Mucosa of rectum (tissue), 2 donors: ENCODE results near the gene ANKRD6.

Experiments
- H3K27ac ChIP-seq, 2 donors: one replicate each; pipeline ENCODE4 v1.7.0; 2013; ENCODE audit warnings: inconsistent platforms in 2 of 2, low read depth in 2 of 2, low read length in 2 of 2
- H3K27me3 ChIP-seq, 2 donors: one replicate each; pipeline ENCODE4 v1.7.0; 2013; ENCODE audit warnings: low read length in 2 of 2; ENCODE audit not compliant: control insufficient read depth in 2 of 2, insufficient read depth in 2 of 2
- H3K36me3 ChIP-seq, 2 donors: one replicate each; pipeline ENCODE4 v1.7.0; 2013; ENCODE audit warnings: low read length in 2 of 2; ENCODE audit not compliant: control insufficient read depth in 2 of 2, insufficient read depth in 2 of 2
- H3K4me1 ChIP-seq, 2 donors: one replicate each; pipeline ENCODE4 v1.7.0; 2013; ENCODE audit warnings: low read length in 2 of 2, mild to moderate bottlenecking in 1 of 2; ENCODE audit not compliant: control insufficient read depth in 2 of 2, insufficient read depth in 2 of 2
- H3K4me3 ChIP-seq, 2 donors: one replicate each; pipeline ENCODE4 v1.7.0; 2013; ENCODE audit warnings: low read length in 2 of 2
- H3K9ac ChIP-seq, 2 donors: one replicate each; pipeline ENCODE4 v1.7.0; 2013; ENCODE audit warnings: low read length in 2 of 2, low read depth in 1 of 2, mild to moderate bottlenecking in 1 of 2
- H3K9me3 ChIP-seq, 2 donors: one replicate each; pipeline ENCODE4 v1.7.0; 2013; ENCODE audit warnings: low read length in 2 of 2; ENCODE audit not compliant: control insufficient read depth in 2 of 2
- donor health status: healthy.
- donor health status: Normal muscosa, but diverticular disease.

The ANKRD6 gene

GRCh38 chr6:89522778-89523177 lies 89.8 kb downstream of the ANKRD6 start:
- H3K4me1 ChIP-seq = no peaks in the 10 kb centered on the region
- H3K9me3 ChIP-seq = no peaks in the 10 kb centered on the region

GRCh38 chr6:89525786-89526562 lies 93.0 kb downstream of the ANKRD6 start:
- Histone ChIP-seq H3K9me3 (no peaks in the 10 kb centered on the region), H3K4me3 (no peak overlapping the region), H3K36me3 (no peaks in the 10 kb centered on the region), H3K4me1 (no peaks in the 10 kb centered on the region), H3K9ac (no peak overlapping the region), H3K27ac (no peak overlapping the region), H3K27me3 (no peaks in the 10 kb centered on the region)

More at GRCh38 chr6:89522778-89523177, 89.8 kb downstream of the ANKRD6 start:
- Histone ChIP-seq H3K9ac (no peak overlapping the region), H3K36me3 (no peaks in the 10 kb centered on the region), H3K27me3 (no peaks in the 10 kb centered on the region), H3K4me3 (no peak overlapping the region), H3K27ac (no peak overlapping the region)

DNA sequence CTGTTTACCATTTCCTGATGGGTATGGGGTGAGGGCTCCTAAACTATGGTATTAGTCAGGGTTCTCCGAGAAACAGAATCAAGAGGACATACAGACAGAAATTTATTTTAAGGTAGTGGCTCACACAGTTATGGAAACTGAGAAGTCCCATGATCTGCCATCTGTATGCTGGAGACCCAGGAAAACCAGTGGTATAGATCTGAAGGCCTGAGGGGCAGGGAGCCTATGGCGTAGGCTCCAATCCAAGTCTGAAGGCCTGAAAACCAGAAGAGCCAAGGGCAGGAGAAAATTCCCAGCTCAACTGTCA lies 93.6 kb downstream of the ANKRD6 start:
- Histone ChIP-seq H3K27ac (no peak overlapping the region), H3K4me1 (no peaks in the 10 kb centered on the region), H3K9ac (no peak overlapping the region), H3K9me3 (no peaks in the 10 kb centered on the region), H3K27me3 (no peaks in the 10 kb centered on the region), H3K4me3 (no peak overlapping the region), H3K36me3 (no peaks in the 10 kb centered on the region)

- Histone ChIP-seq H3K9me3 (no peaks in the 10 kb centered on the region), H3K27me3 (no peaks in the 10 kb centered on the region), H3K4me1 (no peaks in the 10 kb centered on the region), H3K4me3 (no peak overlapping the region), H3K27ac (no peak overlapping the region), H3K9ac (no peak overlapping the region), H3K36me3 (no peaks in the 10 kb centered on the region)
Observed at GRCh38 chr6:89527634-89528033, 94.7 kb downstream of the ANKRD6 start.

GRCh38 chr6:89528866-89529265 lies 95.9 kb downstream of the ANKRD6 start:
- Histone ChIP-seq H3K36me3 (no peaks in the 10 kb centered on the region), H3K27ac (no peak overlapping the region), H3K4me1 (no peaks in the 10 kb centered on the region)

DNA sequence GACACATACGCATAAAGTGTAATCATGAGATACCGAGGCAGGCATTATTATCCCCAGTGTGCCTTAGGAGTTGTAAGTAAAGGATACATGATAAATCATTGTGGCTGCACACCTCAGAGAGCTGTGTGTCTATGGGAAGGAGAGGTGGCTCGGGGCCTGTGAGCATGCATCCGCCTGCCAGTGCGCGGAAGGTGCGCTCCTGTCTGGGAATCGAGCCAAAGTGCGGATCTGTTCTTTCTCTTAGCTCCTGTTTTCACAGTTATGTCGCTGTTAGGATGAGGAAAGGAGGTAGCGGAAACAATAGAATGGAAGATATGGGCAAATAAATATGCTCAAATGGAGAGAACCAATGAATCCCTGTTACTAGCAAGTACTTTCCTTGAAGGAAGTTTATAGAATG lies 98.0 kb downstream of the ANKRD6 start:
- Histone ChIP-seq H3K4me1 (no peaks in the 10 kb centered on the region), H3K9ac (no peak overlapping the region), H3K27ac (no peak overlapping the region), H3K27me3 (no peaks in the 10 kb centered on the region), H3K36me3 (no peaks in the 10 kb centered on the region), H3K4me3 (no peak overlapping the region), H3K9me3 (no peaks in the 10 kb centered on the region)

More at GRCh38 chr6:89528866-89529265, 95.9 kb downstream of the ANKRD6 start:
- H3K27me3 ChIP-seq = no peaks in the 10 kb centered on the region
- no peaks in the 10 kb centered on the region for H3K9me3 ChIP-seq
- H3K4me3 ChIP-seq = no peak overlapping the region
- no peak overlapping the region for H3K9ac ChIP-seq

DNA sequence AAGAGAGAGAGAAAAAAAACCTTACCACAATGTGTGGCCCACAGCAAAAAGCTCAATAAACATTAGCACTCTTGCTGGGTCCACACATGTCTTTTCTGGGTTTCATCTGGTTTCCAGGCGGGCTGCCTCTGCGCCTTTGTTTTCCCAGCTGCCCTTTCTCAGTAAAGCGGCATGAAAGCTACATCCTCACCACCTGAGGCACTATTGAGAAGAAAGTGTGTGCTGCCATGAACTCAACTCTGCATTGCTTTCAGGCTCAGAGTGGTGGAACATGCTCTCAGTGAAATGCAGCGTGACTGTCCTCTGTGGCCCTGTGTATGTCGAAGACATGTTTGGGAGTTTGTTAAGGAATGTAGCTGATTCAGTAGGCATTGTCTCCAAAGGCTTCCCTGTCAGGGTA lies 103.3 kb downstream of the ANKRD6 start:
- H3K9me3 ChIP-seq = no peaks in the 10 kb centered on the region
- no peaks in the 10 kb centered on the region for H3K4me1 ChIP-seq
- no peaks in the 10 kb centered on the region for H3K36me3 ChIP-seq
- H3K27ac ChIP-seq = no peak overlapping the region
- no peaks in the 10 kb centered on the region for H3K27me3 ChIP-seq
- no peak overlapping the region for H3K9ac ChIP-seq
- H3K4me3 ChIP-seq = no peak overlapping the region

- no peaks in the 10 kb centered on the region for H3K27me3 ChIP-seq
- no peaks in the 10 kb centered on the region for H3K9me3 ChIP-seq
- H3K4me1 ChIP-seq = no peaks in the 10 kb centered on the region
- H3K9ac ChIP-seq = no peak overlapping the region
- no peaks in the 10 kb centered on the region for H3K36me3 ChIP-seq
- no peak overlapping the region for H3K4me3 ChIP-seq
- H3K27ac ChIP-seq = no peak overlapping the region
Observed at GRCh38 chr6:89539779-89540178, 106.8 kb downstream of the ANKRD6 start.

GRCh38 chr6:89542081-89542857 lies 109.3 kb downstream of the ANKRD6 start:
- no peak overlapping the region for H3K9ac ChIP-seq

GRCh38 chr6:89542866-89543265 lies 109.9 kb downstream of the ANKRD6 start:
- Histone ChIP-seq H3K9me3 (no peaks in the 10 kb centered on the region), H3K4me3 (no peak overlapping the region), H3K27me3 (no peaks in the 10 kb centered on the region), H3K4me1 (no peaks in the 10 kb centered on the region), H3K36me3 (no peaks in the 10 kb centered on the region), H3K27ac (no peak overlapping the region), H3K9ac (no peak overlapping the region)

More at GRCh38 chr6:89542081-89542857, 109.3 kb downstream of the ANKRD6 start:
- Histone ChIP-seq H3K27me3 (no peaks in the 10 kb centered on the region), H3K9me3 (no peaks in the 10 kb centered on the region), H3K4me1 (no peaks in the 10 kb centered on the region), H3K27ac (no peak overlapping the region), H3K36me3 (no peaks in the 10 kb centered on the region), H3K4me3 (no peak overlapping the region)
